Upper lobe of left lung (tissue), 4 donors: ENCODE data around the gene FMO3.

ENCODE experiments used
- CTCF ChIP-seq, 6 experiments: fragments of 450-650 bp in 4 of 6; fragments of 200-600 bp in 2 of 6; sonication (generic) in 2 of 6; IDR thresholded peaks; one replicate each; pipeline ENCODE4 v1.5.1; 2016 to 2019; ENCODE audit warnings: antibody characterized with exemption in 6 of 6
- EP300 ChIP-seq, 4 donors: sonication (generic); formaldehyde crosslinking; IDR thresholded peaks; one replicate each; pipeline ENCODE4 v1.5.1; 2017; ENCODE audit warnings: antibody characterized with exemption in 4 of 4, control low read depth in 2 of 4
- POLR2A ChIP-seq, 4 donors: fragments of 450-650 bp; IDR thresholded peaks; one replicate each; pipeline ENCODE4 v1.5.1; 2016 to 2017; ENCODE audit warnings: antibody characterized with exemption in 4 of 4, mild to moderate bottlenecking in 2 of 4
- POLR2AphosphoS5 ChIP-seq, 2 donors: sonication (generic); formaldehyde crosslinking; IDR thresholded peaks; one replicate each; pipeline ENCODE4 v1.5.1; 2017; ENCODE audit warnings: antibody characterized with exemption in 2 of 2

- TF ChIP-seq CTCF (IDR thresholded peaks at IDR 0.05) (no peak), POLR2A (IDR thresholded peaks at IDR 0.05) (no peak), POLR2AphosphoS5 (IDR thresholded peaks at IDR 0.05) (no peak), EP300 (IDR thresholded peaks at IDR 0.05) (no peak)
These were observed 49.7 kb downstream of the FMO3 start for GRCh38 chr1:171140401-171140800.
